Rectal smooth muscle tissue (tissue), 1 donor: ENCODE results near the gene CLCN3.
"Not testable (repeated sequence)": the region's sequence is repeated elsewhere in the genome, so short reads cannot be mapped to it uniquely, and the experiment has no call there.

Experiments
- H3K27ac ChIP-seq: one replicate; pipeline ENCODE4 v1.7.0; 2013; ENCODE audit warnings: low read depth, low read length, inconsistent platforms
- H3K27me3 ChIP-seq: one replicate; pipeline ENCODE4 v1.7.0; 2013; ENCODE audit warnings: low read length; ENCODE audit not compliant: control insufficient read depth, insufficient read depth
- H3K36me3 ChIP-seq: one replicate; pipeline ENCODE4 v1.7.0; 2013; ENCODE audit warnings: low read length; ENCODE audit not compliant: control insufficient read depth, insufficient read depth
- H3K4me1 ChIP-seq: one replicate; pipeline ENCODE4 v1.7.0; 2013; ENCODE audit warnings: low read length; ENCODE audit not compliant: control insufficient read depth, insufficient read depth
- H3K4me3 ChIP-seq: one replicate; pipeline ENCODE4 v1.7.0; 2013; ENCODE audit warnings: low read length
- H3K9ac ChIP-seq: one replicate; pipeline ENCODE4 v1.7.0; 2013; ENCODE audit warnings: low read length

CLCN3 gene

DNA sequence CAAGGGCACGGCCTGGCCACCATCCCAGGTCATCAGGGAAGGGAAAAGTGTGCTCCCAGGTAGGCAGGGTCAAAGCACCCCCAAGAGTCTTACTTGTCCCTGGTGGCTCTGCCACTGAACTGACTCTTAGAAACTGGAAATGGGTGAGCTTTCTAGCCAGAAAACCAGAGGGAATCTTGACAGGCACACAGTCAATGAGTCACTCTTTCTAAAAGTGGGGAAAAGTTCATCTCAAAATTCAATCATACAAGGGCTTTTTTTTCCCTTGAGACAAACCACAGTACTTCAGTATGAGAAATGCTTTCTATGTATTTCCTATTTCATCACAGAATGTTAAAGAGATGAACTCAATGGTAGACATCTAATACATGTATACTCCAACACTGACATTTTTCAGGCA lies 124.9 kb downstream of the CLCN3 start:
- Histone ChIP-seq H3K4me3 (no peak overlapping the region), H3K4me1 (no peaks in the 10 kb centered on the region), H3K36me3 (peaks cover 7% of the 10 kb centered on the region), H3K27me3 (no peaks in the 10 kb centered on the region), H3K9ac (no peak overlapping the region), H3K27ac (no peak overlapping the region)

DNA sequence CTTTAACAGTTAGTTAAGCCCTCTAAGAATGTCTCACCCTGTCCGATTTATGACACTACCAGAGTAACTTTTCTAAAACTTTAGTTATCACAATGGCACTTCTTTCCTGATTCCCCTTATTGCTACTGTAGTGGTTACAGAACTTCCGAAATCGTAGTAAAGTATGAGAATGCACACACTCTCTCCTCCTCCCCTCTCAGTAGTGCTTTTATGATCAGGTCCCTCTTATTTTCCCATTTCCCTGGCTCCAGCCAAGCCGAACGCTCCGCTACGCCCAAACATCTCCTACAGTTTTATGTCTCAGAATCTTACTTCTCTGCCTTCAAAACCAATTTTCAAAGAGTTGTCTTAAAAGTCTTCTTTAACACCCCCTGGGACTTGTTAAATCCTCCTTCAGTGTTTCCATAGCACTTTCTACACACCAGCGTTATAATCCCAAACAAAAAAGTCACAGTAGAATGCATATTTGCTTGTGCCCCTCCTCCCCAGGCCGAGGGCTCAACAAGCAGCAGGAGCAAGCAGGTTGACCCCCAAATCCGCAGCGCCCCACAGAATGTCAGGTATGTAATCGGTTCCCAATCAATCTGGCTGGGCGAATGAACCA lies 136.7 kb downstream of the CLCN3 start:
- Histone ChIP-seq H3K27ac (peak overlapping the region; percentile 19), H3K4me3 (peak overlapping the region; percentile 85), H3K4me1 (peaks cover 8% of the 10 kb centered on the region)

DNA sequence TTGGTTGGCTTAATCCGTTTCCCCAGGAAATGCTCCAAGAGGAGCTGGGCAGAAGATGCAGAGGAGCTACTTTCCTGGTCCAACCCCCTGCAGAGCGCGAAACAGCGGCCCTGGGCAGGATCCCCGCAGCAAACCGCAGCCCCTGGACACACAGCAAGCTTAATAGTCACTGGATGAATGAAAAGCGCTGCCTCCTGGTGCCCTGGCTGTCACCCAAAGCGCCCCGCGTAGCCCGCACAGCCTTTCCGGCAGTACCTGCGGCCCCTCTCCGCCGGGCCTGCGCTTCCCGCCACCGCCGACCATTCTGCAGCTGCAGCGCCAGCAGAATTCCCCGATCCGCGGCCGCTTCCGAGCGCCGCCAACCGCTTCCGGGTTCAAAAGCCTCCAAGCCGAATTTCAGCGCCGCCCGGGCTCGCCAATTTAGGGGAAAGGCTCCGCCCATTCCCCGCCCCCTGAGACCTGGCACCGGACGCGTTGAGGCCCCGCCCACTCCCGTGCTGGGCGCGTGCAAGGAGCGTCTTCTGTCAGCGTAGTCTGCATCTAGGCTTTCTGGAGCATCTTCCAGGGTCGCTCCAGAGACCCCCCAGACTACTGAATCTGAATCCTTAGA lies 137.3 kb downstream of the CLCN3 start, which contains the start of gene HPF1:
TSS of gene HPF1 (minus strand) at position 370 of the 610 bp plus-strand sequence. CDS start at position 303, 67 bp downstream.
- Histone ChIP-seq H3K4me1 (peaks cover 8% of the 10 kb centered on the region), H3K9ac (peak within 1 kb of the TSS; percentile 81)

More for the DNA sequence above, 136.7 kb downstream of the CLCN3 start:
- Histone ChIP-seq H3K27me3 (no peaks in the 10 kb centered on the region), H3K9ac (peak overlapping the region; percentile 81), H3K36me3 (no peaks in the 10 kb centered on the region)

DNA sequence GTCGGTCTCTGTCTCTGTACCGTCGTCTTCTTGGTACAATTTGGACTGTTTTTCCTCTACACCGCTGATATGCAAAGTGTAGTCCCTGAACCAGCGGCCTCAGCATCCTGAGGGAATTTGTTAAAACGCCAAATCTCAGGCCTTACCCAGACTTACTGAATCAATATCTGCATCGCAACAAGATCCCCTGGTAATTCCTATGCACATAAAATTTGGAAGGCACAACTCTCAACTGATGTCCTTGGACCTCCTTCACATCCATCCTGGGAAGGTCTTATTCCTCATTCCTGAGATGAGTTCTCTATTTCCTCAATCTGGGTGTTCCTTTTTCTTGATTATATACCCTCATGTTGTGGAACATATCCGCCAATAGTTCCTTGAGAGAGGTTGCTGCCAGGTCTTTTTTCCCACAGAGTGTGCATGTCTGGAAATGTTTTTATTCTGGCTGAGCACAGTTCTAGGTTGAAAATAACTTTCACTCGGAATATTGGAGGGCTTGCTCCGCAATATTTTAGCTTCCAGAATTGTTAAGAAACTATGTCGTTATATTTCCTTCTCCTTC lies 138.1 kb downstream of the CLCN3 start:
- no peak overlapping the region for H3K4me3 ChIP-seq
- H3K27me3 ChIP-seq: no peaks in the 10 kb centered on the region

More for the DNA sequence above, 137.3 kb downstream of the CLCN3 start, which contains the start of gene HPF1:
- Histone ChIP-seq H3K27me3 (no peaks in the 10 kb centered on the region), H3K36me3 (no peaks in the 10 kb centered on the region), H3K4me3 (peak within 1 kb of the TSS; percentile 85), H3K27ac (peak within 1 kb of the TSS; percentile 19)

DNA sequence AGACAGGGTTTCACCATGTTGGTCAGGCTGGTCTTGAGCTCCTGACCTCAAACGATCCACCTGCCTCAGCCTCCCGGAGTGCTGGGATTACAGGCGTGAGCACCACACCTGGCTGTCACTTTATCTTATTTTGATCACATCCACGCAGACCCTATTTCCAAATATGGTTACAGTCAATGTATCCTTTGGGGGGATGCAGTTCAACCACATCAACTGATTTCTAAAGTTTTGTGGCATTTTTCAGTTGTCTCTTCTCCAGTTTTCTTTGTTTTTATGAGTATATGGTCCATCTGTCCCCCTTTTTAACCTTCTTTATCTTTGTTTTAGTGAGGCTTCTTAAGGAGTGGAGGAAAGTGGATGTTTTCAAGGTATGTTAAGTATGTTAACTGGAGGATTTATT lies 141.5 kb downstream of the CLCN3 start:
- no peaks in the 10 kb centered on the region for H3K36me3 ChIP-seq
- H3K4me1 ChIP-seq: peaks cover 2% of the 10 kb centered on the region
- no peak overlapping the region for H3K4me3 ChIP-seq
- H3K9ac ChIP-seq: no peak overlapping the region
- H3K27ac ChIP-seq: no peak overlapping the region
- H3K27me3 ChIP-seq: no peaks in the 10 kb centered on the region

More for the DNA sequence above, 138.1 kb downstream of the CLCN3 start:
- no peaks in the 10 kb centered on the region for H3K36me3 ChIP-seq
- H3K27ac ChIP-seq: no peak overlapping the region
- no peak overlapping the region for H3K9ac ChIP-seq
- H3K4me1 ChIP-seq: peaks cover 8% of the 10 kb centered on the region

DNA sequence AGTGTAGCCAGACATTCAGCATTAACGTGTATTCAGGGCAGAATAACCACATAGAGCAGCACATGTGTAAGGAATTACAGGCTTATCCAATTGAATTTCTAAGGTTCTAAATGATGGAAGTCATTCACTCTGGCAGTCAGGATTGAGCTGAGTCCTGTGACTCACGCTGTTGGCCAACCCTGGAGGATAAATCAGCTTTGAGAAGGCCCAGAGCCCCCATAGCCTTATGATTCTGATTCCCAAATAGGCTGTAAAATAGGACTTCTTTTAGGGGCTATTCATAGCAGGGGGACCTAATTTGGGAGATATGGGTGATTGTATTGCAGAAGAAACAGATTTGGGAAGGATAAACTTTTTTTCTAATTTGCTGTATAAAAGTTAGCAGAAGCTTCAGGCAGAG lies 145.5 kb downstream of the CLCN3 start:
- no peaks in the 10 kb centered on the region for H3K4me1 ChIP-seq
- H3K36me3 ChIP-seq: no peaks in the 10 kb centered on the region
- H3K9ac ChIP-seq: no peak overlapping the region
- H3K4me3 ChIP-seq: no peak overlapping the region
- no peak overlapping the region for H3K27ac ChIP-seq
- H3K27me3 ChIP-seq: no peaks in the 10 kb centered on the region

DNA sequence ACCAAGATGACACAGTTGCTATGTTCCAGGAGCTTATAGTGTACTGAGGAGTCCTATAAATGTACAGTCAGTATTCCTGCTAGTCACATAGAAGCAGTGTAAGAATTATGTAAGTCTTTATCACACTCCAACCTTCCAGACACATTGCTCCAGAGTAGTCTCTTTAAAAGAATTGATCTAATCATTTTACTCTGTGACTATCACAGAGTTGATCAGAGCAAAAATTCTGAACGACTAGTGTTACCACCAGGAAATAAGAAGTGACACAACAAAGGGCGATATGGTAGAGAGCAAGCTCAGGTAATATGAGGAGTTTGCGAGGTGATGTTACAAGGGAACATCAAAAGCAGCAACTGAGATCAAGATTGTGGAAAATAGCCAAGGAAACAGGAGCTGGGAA lies 146.4 kb downstream of the CLCN3 start:
- Histone ChIP-seq H3K4me3 (no peak overlapping the region), H3K4me1 (no peaks in the 10 kb centered on the region), H3K27me3 (no peaks in the 10 kb centered on the region), H3K9ac (no peak overlapping the region), H3K36me3 (no peaks in the 10 kb centered on the region), H3K27ac (no peak overlapping the region)

DNA sequence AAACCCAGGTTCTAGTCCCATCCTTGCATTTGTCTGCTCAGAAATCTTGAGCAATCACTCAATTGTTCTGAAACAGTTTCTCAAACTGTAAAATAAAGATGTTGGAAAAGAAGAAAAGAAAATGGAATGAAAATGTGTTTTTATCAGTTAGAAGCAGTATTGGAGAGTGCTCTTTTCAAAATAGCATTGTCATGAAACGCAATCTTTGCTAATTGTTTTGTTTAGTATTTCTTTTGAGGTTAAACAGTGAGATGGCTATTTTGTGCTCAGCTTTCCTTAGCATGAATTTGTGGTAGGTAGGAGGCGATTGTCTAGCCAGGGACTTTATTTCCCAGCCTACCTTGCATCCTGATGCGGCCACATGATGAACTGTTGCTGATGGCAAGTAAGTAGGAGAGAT lies 148.0 kb downstream of the CLCN3 start:
- Histone ChIP-seq H3K36me3 (no peaks in the 10 kb centered on the region), H3K9ac (no peak overlapping the region), H3K27me3 (no peaks in the 10 kb centered on the region), H3K4me3 (no peak overlapping the region), H3K27ac (no peak overlapping the region), H3K4me1 (no peaks in the 10 kb centered on the region)

DNA sequence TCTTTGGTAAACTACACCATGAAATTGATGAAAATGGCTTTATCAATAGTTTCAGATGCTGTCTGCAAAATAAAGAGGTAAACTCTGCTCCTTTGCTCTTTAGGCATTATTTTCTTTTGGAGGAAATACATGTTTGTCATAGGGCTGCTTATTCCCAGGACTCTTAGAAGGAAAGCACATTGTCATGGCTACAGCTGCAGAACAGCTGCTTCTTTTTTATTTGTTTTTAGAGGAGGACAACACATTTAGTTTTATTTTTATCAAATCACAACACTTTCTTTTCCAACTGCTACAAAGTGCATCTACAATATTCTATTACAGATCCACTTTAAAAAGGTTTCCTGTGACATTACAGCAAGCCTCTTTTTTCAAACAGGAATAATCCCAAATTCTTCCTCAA lies 150.0 kb downstream of the CLCN3 start:
- Histone ChIP-seq H3K9ac (no peak overlapping the region), H3K27me3 (peaks cover 4% of the 10 kb centered on the region), H3K36me3 (no peaks in the 10 kb centered on the region), H3K4me3 (no peak overlapping the region), H3K27ac (no peak overlapping the region), H3K4me1 (no peaks in the 10 kb centered on the region)

DNA sequence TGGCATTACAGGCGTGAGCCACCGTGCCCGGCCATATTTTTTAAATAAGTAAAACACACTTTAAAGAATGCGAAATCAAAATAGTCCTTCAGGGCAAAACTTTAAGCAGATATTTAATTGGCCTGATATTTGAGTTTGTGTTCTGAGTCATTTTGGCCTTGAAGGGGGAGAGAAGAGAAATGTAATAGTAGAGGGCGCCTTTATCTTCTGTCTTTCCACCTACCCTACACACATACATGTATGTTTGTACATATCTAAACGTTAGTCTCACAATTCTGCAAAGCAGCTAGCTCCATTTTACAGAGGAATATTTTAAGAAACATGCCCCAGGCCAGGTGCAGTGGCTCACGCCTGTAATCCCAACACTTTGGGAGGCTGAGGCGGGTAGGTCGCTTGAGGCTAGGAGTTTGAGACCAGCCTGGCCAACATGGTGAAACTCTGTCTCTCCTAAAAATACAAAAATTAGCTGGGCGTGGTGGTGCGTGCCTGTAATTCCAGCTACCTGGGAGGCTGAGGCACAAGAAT lies 151.2 kb downstream of the CLCN3 start:
- H3K36me3 ChIP-seq, H3K27ac ChIP-seq, H3K27me3 ChIP-seq, H3K4me3 ChIP-seq, H3K9ac ChIP-seq, H3K4me1 ChIP-seq: not testable (repeated sequence)
